ENCODE results near the gene JRKL.
"Not testable (repeated sequence)": the region's sequence is repeated elsewhere in the genome, so short reads cannot be mapped to it uniquely, and the experiment has no call there.

The JRKL gene

GRCh38 chr11:96394773-96395172, 5.0 kb downstream of the JRKL start:
- DNase-seq (ENCODE audit: low read depth in 2 of 2), result no peak

GRCh38 chr11:96396637-96397036, 6.8 kb downstream of the JRKL start:
- DNase-seq (ENCODE audit: low read depth in 2 of 2), result no peak

GRCh38 chr11:96397863-96398262, 8.1 kb downstream of the JRKL start:
- DNase-seq (ENCODE audit: low read depth in 2 of 2), result no peak

GRCh38 chr11:96400697-96401096, 10.9 kb downstream of the JRKL start:
- no peak for DNase-seq (ENCODE audit: low read depth in 2 of 2)

- DNase-seq (ENCODE audit: low read depth in 2 of 2), result not testable (repeated sequence)
Observed at GRCh38 chr11:96411412-96411811, 21.6 kb downstream of the JRKL start.

- DNase-seq (ENCODE audit: low read depth in 2 of 2), result no peak
Observed at GRCh38 chr11:96412761-96413381, 23.1 kb downstream of the JRKL start.

GRCh38 chr11:96413408-96413807, 23.6 kb downstream of the JRKL start:
- DNase-seq (ENCODE audit: low read depth in 2 of 2), result no peak

GRCh38 chr11:96424693-96425092, 34.9 kb downstream of the JRKL start:
- no peak for DNase-seq (ENCODE audit: low read depth in 2 of 2)

- no peak for DNase-seq (ENCODE audit: low read depth in 2 of 2)
Observed at GRCh38 chr11:96430668-96431067, 40.9 kb downstream of the JRKL start.

GRCh38 chr11:96432654-96433053, 42.8 kb downstream of the JRKL start:
- not testable (repeated sequence) for DNase-seq (ENCODE audit: low read depth in 2 of 2)
